GM12878 (cell line): ENCODE measurements around the gene RCOR1. TPM values are rescaled to one million over a fixed set of nuclear protein-coding genes. Genes with fewer than 3 reads are reported as not detected.
A peak's percentile ranks its signal among the peaks of the same experiment; 100 is the strongest.

ENCODE experiments used
- ATAC-seq: fragments of 200-7000 bp; cut with Tn5 transposase; 3 replicates; pipeline ENCODE4 v1.9.1; 2020; ENCODE audit warnings: mild to moderate bottlenecking, moderate library complexity
- BruUV-seq: library from RNA; stranded (reverse); fragments of 400-500 nt; replicated peaks from 2 replicates; lab custom pipeline; 2021; lab: Mats Ljungman, UMichigan
- CTCF ChIA-PET: fragments of 300-600 bp; sonication (Branson Sonifier 250); formaldehyde crosslinking; extraction: SDS; loops from one replicate; lab custom pipeline; 2021; ENCODE audit warnings: inconsistent platforms; lab: Yijun Ruan, JAX
- POLR2A ChIA-PET: fragments of 350-600 bp; formaldehyde crosslinking; extraction: SDS; loops from one replicate; lab custom pipeline; 2021; ENCODE audit warnings: inconsistent platforms; lab: Charles Lee
- RAD21 ChIA-PET: fragments of 300-600 bp; sonication (Branson Sonifier 250); formaldehyde crosslinking; loops from one replicate; lab custom pipeline; 2023; ENCODE audit warnings: antibody characterized with exemption; ENCODE audit not compliant: unreplicated experiment; lab: Charles Lee
- SMC1A ChIA-PET: fragments of 300-600 bp; sonication (Branson Sonifier 250); formaldehyde crosslinking; loops from one replicate; lab custom pipeline; 2023; ENCODE audit not compliant: unreplicated experiment, uncharacterized antibody; lab: Charles Lee
- DNase-seq: peaks from one replicate; pipeline ENCODE4 v3.0.0-alpha.2; 2011; ENCODE audit warnings: low read depth, low spot score
- FAIRE-seq: peaks from 3 replicates; lab custom pipeline; 2011; peaks lifted over from hg19 to GRCh38; lab: Jason Lieb, UNC
- H2AFZ ChIP-seq: 2 replicates; pipeline ENCODE4 v1.6.0; 2011; ENCODE audit warnings: low read depth, low read length, control low read depth; ENCODE audit not compliant: control insufficient read depth
- H3K27ac ChIP-seq: 2 replicates; pipeline ENCODE4 v1.5.1; 2011; ENCODE audit warnings: control low read depth; ENCODE audit not compliant: control insufficient read depth, insufficient read depth
- H3K27me3 ChIP-seq, 2 experiments: replicated peaks in 1 of 2; 2 replicates each; pipeline versions ENCODE4 v1.6.0 to v1.6.1; 2011; ENCODE audit warnings: low read length in 1 of 2; ENCODE audit not compliant: control insufficient read depth in 2 of 2, insufficient read depth in 2 of 2
- H3K36me3 ChIP-seq, 2 experiments: 2 replicates each; pipeline ENCODE4 v1.5.1; 2011; ENCODE audit warnings: low read length in 1 of 2; ENCODE audit not compliant: control insufficient read depth in 2 of 2, insufficient read depth in 2 of 2
- H3K4me1 ChIP-seq: 2 replicates; pipeline ENCODE4 v1.6.1; 2011; ENCODE audit warnings: mild to moderate bottlenecking, low read length, moderate library complexity, mixed read lengths; ENCODE audit not compliant: control insufficient read depth, insufficient read depth
- H3K4me2 ChIP-seq: 2 replicates; pipeline ENCODE4 v1.6.0; 2011; ENCODE audit warnings: control low read depth; ENCODE audit not compliant: control insufficient read depth, insufficient read depth
- H3K4me3 ChIP-seq: fragments of 200-600 bp; sonication (generic); 2 replicates; pipeline ENCODE4 v1.5.1; 2016
- H3K79me2 ChIP-seq: 2 replicates; pipeline ENCODE4 v1.6.0; 2011; ENCODE audit warnings: low read length; ENCODE audit not compliant: control insufficient read depth, insufficient read depth
- H3K9ac ChIP-seq: 2 replicates; pipeline ENCODE4 v1.8.0; 2011; ENCODE audit warnings: low read length, control low read depth, mixed read lengths; ENCODE audit not compliant: control insufficient read depth, insufficient read depth
- H3K9me3 ChIP-seq: replicated peaks from 3 replicates; pipeline ENCODE4 v1.5.1; 2011; ENCODE audit warnings: mild to moderate bottlenecking, low read length; ENCODE audit not compliant: control insufficient read depth, insufficient read depth
- H4K20me1 ChIP-seq: 2 replicates; pipeline ENCODE4 v1.6.0; 2011; ENCODE audit not compliant: control insufficient read depth, insufficient read depth
- ASH2L ChIP-seq: fragments of 300-600, 200-600 bp; sonication (generic); IDR thresholded peaks from 2 replicates; pipeline ENCODE4 v1.6.1; 2017; ENCODE audit warnings: low read depth, mild to moderate bottlenecking, borderline replicate concordance
- BACH1 ChIP-seq: fragments of 450-650 bp; IDR thresholded peaks from 2 replicates; pipeline ENCODE4 v1.6.1; 2017; ENCODE audit warnings: mild to moderate bottlenecking, borderline replicate concordance
- BCL11A ChIP-seq: IDR thresholded peaks from 2 replicates; pipeline ENCODE4 v1.6.1; 2011; ENCODE audit warnings: low read depth, low read length
- ELK1 ChIP-seq: IDR thresholded peaks from 2 replicates; pipeline ENCODE4 v1.6.1; 2012; ENCODE audit warnings: low read depth, low read length, improper control_type of control experiment
- FOXM1 ChIP-seq: IDR thresholded peaks from 2 replicates; pipeline ENCODE4 v1.6.1; 2012; ENCODE audit warnings: low read depth, mild to moderate bottlenecking, inconsistent platforms, low read length, moderate library complexity
- HDAC2 ChIP-seq: fragments of 200-600 bp; sonication (generic); IDR thresholded peaks from 2 replicates; pipeline ENCODE4 v1.6.1; 2017
- IRF3 ChIP-seq: fragments of 450-650 bp; IDR thresholded peaks from 2 replicates; pipeline ENCODE4 v1.6.1; 2014; ENCODE audit warnings: mild to moderate bottlenecking
- KLF5 ChIP-seq: fragments of 450-650 bp; IDR thresholded peaks from 2 replicates; pipeline ENCODE4 v1.6.1; 2014; ENCODE audit warnings: mild to moderate bottlenecking; ENCODE audit not compliant: partially characterized antibody
- MTA2 ChIP-seq: fragments of 450-650 bp; IDR thresholded peaks from 2 replicates; pipeline ENCODE4 v1.6.1; 2016; ENCODE audit warnings: low read depth, mild to moderate bottlenecking, moderate library complexity
- NKRF ChIP-seq: fragments of 450-650 bp; conservative IDR thresholded peaks from 2 replicates; pipeline ENCODE4 v1.6.1; 2017; ENCODE audit warnings: mild to moderate bottlenecking, moderate library complexity
- NR2C2 ChIP-seq: IDR thresholded peaks from 2 replicates; pipeline ENCODE4 v1.6.1; 2011; ENCODE audit warnings: borderline replicate concordance, low read depth; ENCODE audit not compliant: control insufficient read depth, insufficient read length
- RCOR1 ChIP-seq: conservative IDR thresholded peaks from 2 replicates; pipeline ENCODE4 v1.6.1; 2012; ENCODE audit warnings: low read depth, low read length, improper control_type of control experiment
- RELB ChIP-seq: fragments of 450-650 bp; IDR thresholded peaks from 2 replicates; pipeline ENCODE4 v1.6.1; 2017; ENCODE audit warnings: low read depth, mild to moderate bottlenecking, moderate library complexity
- SPI1 ChIP-seq: IDR thresholded peaks from 2 replicates; pipeline ENCODE4 v1.6.1; 2011; ENCODE audit warnings: low read depth, mild to moderate bottlenecking, low read length, moderate library complexity, borderline replicate concordance; ENCODE audit not compliant: insufficient read depth
- YBX1 ChIP-seq: fragments of 450-650 bp; IDR thresholded peaks from 2 replicates; pipeline ENCODE4 v1.6.1; 2016; ENCODE audit warnings: antibody characterized with exemption
- ZNF24 ChIP-seq: fragments of 450-650 bp; IDR thresholded peaks from 2 replicates; pipeline ENCODE4 v1.6.1; 2017; ENCODE audit warnings: antibody characterized with exemption, mild to moderate bottlenecking
- WGBS: methylation state at CpG from one replicate; pipeline ENCODE4 v1.1.6; 2016; ENCODE audit warnings: low lambda C conversion rate; ENCODE audit not compliant: insufficient replicate concordance, insufficient coverage; ENCODE audit errors: missing lambda C conversion rate; 5-methylcytosine and 5-hydroxymethylcytosine counted together
- in situ Hi-C: fragments of 300-500 bp; cut with MboI; formaldehyde crosslinking; loops from 9 replicates; pipeline ENCODE4 v1.14.3; 2018; ENCODE audit warnings: mixed read lengths
- intact Hi-C: fragments of 100-400 bp; cut with micrococcal nuclease; formaldehyde crosslinking; loops from one replicate; pipeline ENCODE4 v1.14.2; 2022; ENCODE audit not compliant: unreplicated experiment
- polyA plus RNA-seq, 11 experiments: library from polyadenylated mRNA; depleted of rRNA in 4 of 11; unstranded in 6 of 11; stranded (reverse) in 5 of 11; fragments of >200 nt; fragmentation: Nextera tagmentation in 4 of 11; fragmentation: Illumina TruSeq in 1 of 11; extraction: Ambion mirVana in 4 of 11; extraction: Trizol in 1 of 11; gene quantifications; 1 replicate in 1 of 11; 2 replicates in 10 of 11; pipeline versions ENCODE4 v1.2.1 to v1.2.3, GENCODE V29; 2011 to 2016; ENCODE audit warnings: inconsistent platforms in 2 of 11, missing spikeins in 2 of 11, low read depth in 1 of 11
- total RNA-seq, 4 experiments: library from RNA; depleted of rRNA in 3 of 4; stranded (reverse); fragments of >200 nt in 3 of 4; fragmentation: Illumina TruSeq in 1 of 4; extraction: Trizol in 1 of 4; gene quantifications; 2 replicates each; pipeline versions ENCODE4 v1.2.1 to v1.2.3, GENCODE V29; 2013 to 2021

The RCOR1 gene
- total and polyA plus RNA-seq, 10 of the 15 experiments (the other 5 are each of a cell fraction or from before 2014, with no cell fraction given) = 1.6 to 12.2 (median 4.4) TPM

- Histone ChIP-seq H3K27ac (peak overlapping the region; percentile 90), H3K79me2 (no peaks in the 10 kb centered on the region), H4K20me1 (no peaks in the 10 kb centered on the region), H3K4me2 (peak overlapping the region; percentile 84), H3K36me3 (no peaks in the 10 kb centered on the region; a peak in 1 of 4 replicates), H3K9me3 (peaks cover 3% of the 10 kb centered on the region; the same call in 2 of the 3 replicates), H3K27me3 (no peaks in the 10 kb centered on the region), H3K4me3 (peak overlapping the region; percentile 5; the same call in 1 of the 2 replicates), H2AFZ (peak overlapping the region; percentile 81), H3K4me1 (peaks cover 44% of the 10 kb centered on the region), H3K9ac (peak overlapping the region; percentile 66)
- no TSS peak for BruUV-seq
- ChIA-PET POLR2A (interaction anchor here (0.6 to 1.0 kb wide), 5 partner anchors 9 to 37 kb away, joined by 3 to 9 read pairs (median 4); no protein-coding TSS in a partner anchor), CTCF (interaction anchor here (1.5 kb wide), 1 partner anchor 59 kb away, joined by 3 read pairs; no protein-coding TSS in a partner anchor), RAD21 (interaction anchor here (0.7 to 1.2 kb wide), 8 partner anchors 9 to 147 kb away, joined by 3 to 4 read pairs (median 4); no protein-coding TSS in a partner anchor), SMC1A (interaction anchor here (0.7 to 3.2 kb wide), 6 partner anchors 10 to 230 kb away, joined by 3 to 14 read pairs (median 4); no protein-coding TSS in a partner anchor)
- peak; percentile 82 for ATAC-seq
- peak; percentile 87 for FAIRE-seq
- DNase-seq = no peak
- in situ Hi-C loops = no loop called here
- 8% methylated on average over 17 of the region's 17 CpGs for WGBS
- intact Hi-C loops = no loop called here
- TF ChIP-seq MTA2 = peak; percentile 61
- TF ChIP-seq IRF3 = no peak
- TF ChIP-seq SPI1 = no peak
- peak; percentile 53; the same call in 1 of the 2 replicates for TF ChIP-seq BACH1
- no peak for TF ChIP-seq ASH2L
- peak; percentile 72; the same call in 1 of the 2 replicates for TF ChIP-seq FOXM1
- TF ChIP-seq RELB = peak; percentile 94
- TF ChIP-seq ZNF24 = no peak
- no peak for TF ChIP-seq NR2C2
- no peak for TF ChIP-seq HDAC2
- no peak for TF ChIP-seq KLF5
- TF ChIP-seq ELK1 = no peak
- no peak for TF ChIP-seq NKRF
- peak; percentile 60; the same call in 1 of the 2 replicates for TF ChIP-seq BCL11A
- no peak for TF ChIP-seq RCOR1
- TF ChIP-seq YBX1 = no peak
Measured at GRCh38 chr14:102754370-102755262, 162.2 kb downstream of the RCOR1 start.
